H1 (cell line): Measurements from ENCODE around the gene PTPRH. TPM values are rescaled to one million over a fixed set of nuclear protein-coding genes. Genes with fewer than 3 reads are reported as not detected.

Source experiments
- EP300 ChIP-seq, 2 experiments: IDR thresholded peaks; 1 replicate in 1 of 2; 2 replicates in 1 of 2; pipeline ENCODE4 v1.6.1; 2011 to 2012; ENCODE audit warnings: low read depth in 2 of 2, low read length in 2 of 2, mild to moderate bottlenecking in 2 of 2, borderline replicate concordance in 1 of 2, inconsistent platforms in 1 of 2, moderate library complexity in 1 of 2
- RAD21 ChIP-seq, 2 experiments: IDR thresholded peaks in 1 of 2; conservative IDR thresholded peaks in 1 of 2; 2 replicates each; pipeline ENCODE4 v1.6.1; 2011; ENCODE audit warnings: low read depth in 2 of 2, low read length in 2 of 2, improper control_type of control experiment in 1 of 2, inconsistent platforms in 1 of 2, mild to moderate bottlenecking in 1 of 2, moderate library complexity in 1 of 2
- RFX5 ChIP-seq: IDR thresholded peaks from 2 replicates; pipeline ENCODE4 v1.6.1; 2011; ENCODE audit warnings: low read depth, low read length, improper control_type of control experiment, borderline replicate concordance
- SRF ChIP-seq: IDR thresholded peaks from 2 replicates; pipeline ENCODE4 v1.6.1; 2011; ENCODE audit warnings: mild to moderate bottlenecking, low read depth, low read length, moderate library complexity
- polyA plus RNA-seq, 7 experiments: library from polyadenylated mRNA; depleted of rRNA in 3 of 7; stranded (reverse) in 5 of 7; unstranded in 2 of 7; fragments of >200 nt in 5 of 7; fragments of 200-250 nt in 2 of 7; gene quantifications; 1 replicate in 5 of 7; 2 replicates in 1 of 7; 4 replicates in 1 of 7; pipeline versions ENCODE4 v1.2.1 to v1.2.3, GENCODE V29; 2011 to 2013; ENCODE audit warnings: missing spikeins in 2 of 7, mixed read lengths in 2 of 7
- total RNA-seq: library from RNA; stranded (reverse); fragmentation: NEBNext Ultra II Directional; extraction: Animal tissue kit (Norgen Biotek cat#: 25700); gene quantifications from 2 replicates; pipeline ENCODE4 v1.2.1, GENCODE V29; 2021
- TF ChIP-seq, protein P1 (sequence below): IDR thresholded peaks from 2 replicates; pipeline ENCODE4 v1.6.1; 2012; ENCODE audit warnings: low read length, inconsistent platforms

Gene PTPRH
- total and polyA plus RNA-seq, 2 of the 8 experiments (the other 6 are each of a cell fraction or from before 2014, with no cell fraction given), result 0.30 to 0.39 TPM

DNA sequence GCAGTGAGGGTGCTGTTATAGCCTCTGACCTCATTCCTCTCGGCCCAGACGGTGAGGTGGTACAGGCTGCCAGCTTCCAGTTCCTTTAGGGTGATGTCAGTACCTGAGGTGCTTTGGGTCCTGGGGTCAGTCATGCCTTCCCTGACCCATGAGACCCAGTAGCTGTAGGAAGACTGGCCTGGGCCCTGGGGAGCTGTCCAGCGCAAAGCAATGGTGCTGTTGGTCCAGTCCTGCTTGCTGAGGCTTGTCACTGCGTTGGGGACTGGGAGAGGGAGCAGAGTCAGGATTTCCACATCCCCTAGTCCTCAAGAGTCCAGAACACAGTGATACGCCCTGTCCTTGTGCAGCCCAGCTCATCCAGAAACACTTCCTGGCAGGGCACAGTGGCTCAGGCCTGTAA is 10.7 kb downstream of the PTPRH start (continued):
- TF ChIP-seq, protein P1, sequence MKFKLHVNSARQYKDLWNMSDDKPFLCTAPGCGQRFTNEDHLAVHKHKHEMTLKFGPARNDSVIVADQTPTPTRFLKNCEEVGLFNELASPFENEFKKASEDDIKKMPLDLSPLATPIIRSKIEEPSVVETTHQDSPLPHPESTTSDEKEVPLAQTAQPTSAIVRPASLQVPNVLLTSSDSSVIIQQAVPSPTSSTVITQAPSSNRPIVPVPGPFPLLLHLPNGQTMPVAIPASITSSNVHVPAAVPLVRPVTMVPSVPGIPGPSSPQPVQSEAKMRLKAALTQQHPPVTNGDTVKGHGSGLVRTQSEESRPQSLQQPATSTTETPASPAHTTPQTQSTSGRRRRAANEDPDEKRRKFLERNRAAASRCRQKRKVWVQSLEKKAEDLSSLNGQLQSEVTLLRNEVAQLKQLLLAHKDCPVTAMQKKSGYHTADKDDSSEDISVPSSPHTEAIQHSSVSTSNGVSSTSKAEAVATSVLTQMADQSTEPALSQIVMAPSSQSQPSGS, result no peak
- TF ChIP-seq RAD21 (IDR thresholded peaks at IDR 0.05 in 1 of 2, conservative IDR thresholded peaks at IDR 0.05 in 1 of 2; ENCODE audit: low read depth in 2 of 2, low read length in 2 of 2), result no peak
- no peak for TF ChIP-seq SRF
- TF ChIP-seq RFX5, result no peak
- TF ChIP-seq EP300 (IDR thresholded peaks at IDR 0.05; ENCODE audit: borderline replicate concordance in 1 of 2, low read depth in 2 of 2, low read length in 2 of 2), result no peak
